ENCODE data around the gene COG5. TPM values are rescaled to one million over a fixed set of nuclear protein-coding genes. Genes with fewer than 3 reads are reported as not detected.

Gene COG5
- total RNA-seq, 1 experiment from 2014 or later, result 23.6 TPM

GRCh38 chr7:107242267-107242666 lies 321.5 kb downstream of the COG5 start:
- Mint-ChIP-seq H3K27me3 (ENCODE audit: unreplicated experiment) (no peaks in the 10 kb centered on the region), H3K27ac (ENCODE audit: unreplicated experiment) (no peak overlapping the region), H3K9me3 (ENCODE audit: low read depth, unreplicated experiment) (peaks cover 3% of the 10 kb centered on the region), H3K4me1 (ENCODE audit: low read depth, unreplicated experiment) (no peaks in the 10 kb centered on the region), H3K4me3 (ENCODE audit: low read depth, unreplicated experiment) (no peak overlapping the region), H3K36me3 (ENCODE audit: insufficient read depth, unreplicated experiment) (no peaks in the 10 kb centered on the region)
- no peak for DNase-seq
- CTCF ChIA-PET, result no interaction called here
- intact Hi-C loops (cut with micrococcal nuclease; ENCODE audit: unreplicated experiment), result no loop called here
- no peak for TF ChIP-seq CTCF (IDR thresholded peaks at IDR 0.05; ENCODE audit: unreplicated experiment)
- BruUV-seq (replicated peaks), result no TSS peak

GRCh38 chr7:107237451-107237850 lies 326.3 kb downstream of the COG5 start:
- BruUV-seq (replicated peaks), result no TSS peak
- Mint-ChIP-seq H3K27ac (ENCODE audit: unreplicated experiment) (no peak overlapping the region), H3K36me3 (ENCODE audit: insufficient read depth, unreplicated experiment) (no peaks in the 10 kb centered on the region), H3K4me3 (ENCODE audit: low read depth, unreplicated experiment) (no peak overlapping the region), H3K4me1 (ENCODE audit: low read depth, unreplicated experiment) (peaks cover 8% of the 10 kb centered on the region), H3K9me3 (ENCODE audit: low read depth, unreplicated experiment) (no peaks in the 10 kb centered on the region), H3K27me3 (ENCODE audit: unreplicated experiment) (no peaks in the 10 kb centered on the region)
- CTCF ChIA-PET, result no interaction called here
- intact Hi-C loops (cut with micrococcal nuclease; ENCODE audit: unreplicated experiment), result no loop called here
- no peak for TF ChIP-seq CTCF (IDR thresholded peaks at IDR 0.05; ENCODE audit: unreplicated experiment)
- no peak for DNase-seq

- no TSS peak for BruUV-seq (replicated peaks)
- no peak overlapping the region for H3K4me3 Mint-ChIP-seq (ENCODE audit: low read depth, unreplicated experiment)
- intact Hi-C loops (cut with micrococcal nuclease; ENCODE audit: unreplicated experiment), result no loop called here
- peaks cover 8% of the 10 kb centered on the region for H3K4me1 Mint-ChIP-seq (ENCODE audit: low read depth, unreplicated experiment)
- H3K9me3 Mint-ChIP-seq (ENCODE audit: low read depth, unreplicated experiment), result no peaks in the 10 kb centered on the region
- H3K27me3 Mint-ChIP-seq (ENCODE audit: unreplicated experiment), result no peaks in the 10 kb centered on the region
- TF ChIP-seq CTCF (IDR thresholded peaks at IDR 0.05; ENCODE audit: unreplicated experiment), result no peak
- H3K36me3 Mint-ChIP-seq (ENCODE audit: insufficient read depth, unreplicated experiment), result no peaks in the 10 kb centered on the region
- H3K27ac Mint-ChIP-seq (ENCODE audit: unreplicated experiment), result no peak overlapping the region
- CTCF ChIA-PET, result no interaction called here
- DNase-seq, result no peak
Measured at GRCh38 chr7:107236862-107237261, 326.9 kb downstream of the COG5 start.

GRCh38 chr7:107234436-107234835 lies 329.3 kb downstream of the COG5 start:
- Mint-ChIP-seq H3K4me3 (ENCODE audit: low read depth, unreplicated experiment) (no peak overlapping the region), H3K27me3 (ENCODE audit: unreplicated experiment) (no peaks in the 10 kb centered on the region), H3K4me1 (ENCODE audit: low read depth, unreplicated experiment) (peaks cover 8% of the 10 kb centered on the region), H3K9me3 (ENCODE audit: low read depth, unreplicated experiment) (no peaks in the 10 kb centered on the region), H3K27ac (ENCODE audit: unreplicated experiment) (no peak overlapping the region), H3K36me3 (ENCODE audit: insufficient read depth, unreplicated experiment) (no peaks in the 10 kb centered on the region)
- no peak for TF ChIP-seq CTCF (IDR thresholded peaks at IDR 0.05; ENCODE audit: unreplicated experiment)
- CTCF ChIA-PET, result no interaction called here
- DNase-seq, result no peak
- intact Hi-C loops (cut with micrococcal nuclease; ENCODE audit: unreplicated experiment), result no loop called here
- BruUV-seq (replicated peaks), result no TSS peak

GRCh38 chr7:107233981-107234380 lies 329.7 kb downstream of the COG5 start:
- BruUV-seq (replicated peaks), result no TSS peak
- H3K4me3 Mint-ChIP-seq (ENCODE audit: low read depth, unreplicated experiment), result no peak overlapping the region
- no peaks in the 10 kb centered on the region for H3K27me3 Mint-ChIP-seq (ENCODE audit: unreplicated experiment)
- no peaks in the 10 kb centered on the region for H3K36me3 Mint-ChIP-seq (ENCODE audit: insufficient read depth, unreplicated experiment)
- no peak for DNase-seq
- no peaks in the 10 kb centered on the region for H3K9me3 Mint-ChIP-seq (ENCODE audit: low read depth, unreplicated experiment)
- H3K4me1 Mint-ChIP-seq (ENCODE audit: low read depth, unreplicated experiment), result peaks cover 8% of the 10 kb centered on the region
- CTCF ChIA-PET, result no interaction called here
- H3K27ac Mint-ChIP-seq (ENCODE audit: unreplicated experiment), result no peak overlapping the region
- intact Hi-C loops (cut with micrococcal nuclease; ENCODE audit: unreplicated experiment), result no loop called here
- no peak for TF ChIP-seq CTCF (IDR thresholded peaks at IDR 0.05; ENCODE audit: unreplicated experiment)

All from Calu3 (cell line).